Measurements from ENCODE around the gene CHCHD3. TPM values are rescaled to one million over a fixed set of nuclear protein-coding genes. Genes with fewer than 3 reads are reported as not detected.

CHCHD3 gene
- total RNA-seq, 3 donors from 2014 or later = 71.9 to 76.4 (median 72.9) TPM

- peaks cover 9% of the 10 kb centered on the region for H3K9me3 ChIP-seq
- DNase-seq (no peak), ATAC-seq (no peak)
- no peaks in the 10 kb centered on the region for H3K36me3 ChIP-seq (ENCODE audit: low read depth)
- no peak for TF ChIP-seq CTCF (IDR thresholded peaks at IDR 0.05)
- H3K4me3 ChIP-seq = no peak overlapping the region
- intact Hi-C loops (cut with DNase I, micrococcal nuclease) = no loop called here
- no peaks in the 10 kb centered on the region for H3K4me1 ChIP-seq (ENCODE audit: low read depth)
Measured at GRCh38 chr7:132765861-132766260, 316.0 kb downstream of the CHCHD3 start.

GRCh38 chr7:132764762-132765161 is 317.1 kb downstream of the CHCHD3 start:
- intact Hi-C loops (cut with DNase I, micrococcal nuclease) = no loop called here
- TF ChIP-seq CTCF (IDR thresholded peaks at IDR 0.05) = no peak
- DNase-seq (no peak), ATAC-seq (no peak)
- Histone ChIP-seq H3K4me1 (ENCODE audit: low read depth) (no peaks in the 10 kb centered on the region), H3K9me3 (peaks cover 6% of the 10 kb centered on the region), H3K4me3 (no peak overlapping the region), H3K36me3 (ENCODE audit: low read depth) (no peaks in the 10 kb centered on the region)

GRCh38 chr7:132760866-132761265 is 321.0 kb downstream of the CHCHD3 start:
- no peaks in the 10 kb centered on the region for H3K36me3 ChIP-seq (ENCODE audit: low read depth)
- H3K9me3 ChIP-seq = no peaks in the 10 kb centered on the region
- DNase-seq (no peak), ATAC-seq (no peak)
- intact Hi-C loops (cut with DNase I, micrococcal nuclease) = no loop called here
- no peak overlapping the region for H3K4me3 ChIP-seq
- H3K4me1 ChIP-seq (ENCODE audit: low read depth) = no peaks in the 10 kb centered on the region
- no peak for TF ChIP-seq CTCF (IDR thresholded peaks at IDR 0.05)

GRCh38 chr7:132760244-132760623 is 321.7 kb downstream of the CHCHD3 start:
- ATAC-seq (no peak), DNase-seq (no peak)
- Histone ChIP-seq H3K4me3 (no peak overlapping the region), H3K9me3 (no peaks in the 10 kb centered on the region), H3K4me1 (ENCODE audit: low read depth) (no peaks in the 10 kb centered on the region), H3K36me3 (ENCODE audit: low read depth) (no peaks in the 10 kb centered on the region)
- no peak for TF ChIP-seq CTCF (IDR thresholded peaks at IDR 0.05)
- intact Hi-C loops (cut with DNase I, micrococcal nuclease) = no loop called here

- no peak for TF ChIP-seq CTCF (IDR thresholded peaks at IDR 0.05)
- H3K4me1 ChIP-seq (ENCODE audit: low read depth) = no peaks in the 10 kb centered on the region
- intact Hi-C loops (cut with DNase I, micrococcal nuclease) = no loop called here
- H3K36me3 ChIP-seq (ENCODE audit: low read depth) = no peaks in the 10 kb centered on the region
- no peak for ATAC-seq
- H3K4me3 ChIP-seq = no peak overlapping the region
- no peaks in the 10 kb centered on the region for H3K9me3 ChIP-seq
- no peak for DNase-seq
Measured at GRCh38 chr7:132759482-132760243, 322.2 kb downstream of the CHCHD3 start.

Measured in mucosa of descending colon (tissue), 3 donors.